GM18517 (cell line): ENCODE data around the gene ZNF24.
A peak's percentile ranks its signal among the peaks of the same experiment; 100 is the strongest.

Experiments used
- ATAC-seq: cut with Tn5 transposase; IDR thresholded peaks from one replicate; pipeline ENCODE4 v1.9.1; 2021; ENCODE audit warnings: mild to moderate bottlenecking, moderate library complexity; ENCODE audit not compliant: unreplicated experiment

The ZNF24 gene

DNA sequence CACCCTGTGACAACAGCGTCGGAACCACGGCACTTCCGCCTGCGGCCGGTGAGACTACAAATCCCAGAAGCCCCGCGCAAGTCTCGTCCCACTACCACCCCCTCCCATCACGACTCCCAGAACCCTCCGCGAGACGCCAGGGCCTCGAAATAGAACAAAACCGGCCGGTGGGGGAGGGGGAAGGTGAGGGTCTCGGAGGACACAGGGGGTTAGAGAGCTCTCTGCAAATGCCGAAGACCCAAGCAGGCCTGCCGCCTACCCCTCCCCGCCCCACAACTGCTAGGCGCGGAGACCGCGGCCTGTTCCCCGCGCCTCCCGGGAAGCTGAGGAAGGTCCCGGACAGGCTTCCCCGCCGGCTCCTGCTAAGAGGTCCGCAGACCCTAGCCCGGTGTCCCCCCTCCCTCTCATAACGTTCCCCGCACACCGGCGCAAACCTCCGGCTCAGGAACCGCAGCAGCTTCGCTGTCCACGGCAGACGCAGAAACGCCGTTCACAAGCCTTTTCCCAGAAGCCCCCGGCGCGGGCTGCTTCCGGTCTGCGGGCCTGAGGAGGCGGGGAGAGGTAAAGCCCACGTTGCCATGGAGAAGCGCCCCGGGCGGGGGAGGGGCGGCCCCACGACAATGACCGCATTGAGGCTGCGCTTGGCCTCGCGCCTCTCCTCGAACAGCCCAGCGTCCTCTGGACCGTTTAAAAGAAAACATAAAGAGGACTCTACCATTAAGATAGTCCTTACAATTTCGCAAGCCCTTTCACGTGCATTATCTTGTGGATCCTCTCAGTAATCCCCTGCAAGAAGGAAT lies at the start of gene ZNF24:
Gene ZNF24 (minus strand): TSS at position 485 of the 800 bp plus-strand sequence. CDS start 3,770 bp downstream, outside the sequence.
- ATAC-seq = peak; percentile 90

- no peak for ATAC-seq
Measured at GRCh38 chr18:35393716-35394115, 49.5 kb upstream of the ZNF24 start.

DNA sequence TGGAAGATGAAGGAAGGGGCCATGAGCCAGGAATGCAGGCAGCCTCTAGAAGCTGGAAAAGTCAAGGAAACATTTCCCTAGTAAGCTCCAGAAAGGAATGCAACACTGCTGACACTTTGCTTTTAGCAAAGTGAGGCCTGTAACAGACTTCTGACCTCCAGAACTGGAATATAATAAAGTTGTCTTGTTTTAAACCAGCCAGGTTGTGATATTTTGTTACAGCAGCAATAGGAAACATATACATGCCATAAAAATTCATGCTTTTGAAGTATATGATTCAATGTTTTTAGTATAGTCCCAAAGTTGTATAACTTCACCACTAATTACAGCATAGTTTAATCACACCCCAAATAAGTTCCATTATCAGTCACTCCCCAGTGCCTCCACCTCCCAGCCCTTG lies 48.2 kb upstream of the ZNF24 start:
- ATAC-seq = no peak

DNA sequence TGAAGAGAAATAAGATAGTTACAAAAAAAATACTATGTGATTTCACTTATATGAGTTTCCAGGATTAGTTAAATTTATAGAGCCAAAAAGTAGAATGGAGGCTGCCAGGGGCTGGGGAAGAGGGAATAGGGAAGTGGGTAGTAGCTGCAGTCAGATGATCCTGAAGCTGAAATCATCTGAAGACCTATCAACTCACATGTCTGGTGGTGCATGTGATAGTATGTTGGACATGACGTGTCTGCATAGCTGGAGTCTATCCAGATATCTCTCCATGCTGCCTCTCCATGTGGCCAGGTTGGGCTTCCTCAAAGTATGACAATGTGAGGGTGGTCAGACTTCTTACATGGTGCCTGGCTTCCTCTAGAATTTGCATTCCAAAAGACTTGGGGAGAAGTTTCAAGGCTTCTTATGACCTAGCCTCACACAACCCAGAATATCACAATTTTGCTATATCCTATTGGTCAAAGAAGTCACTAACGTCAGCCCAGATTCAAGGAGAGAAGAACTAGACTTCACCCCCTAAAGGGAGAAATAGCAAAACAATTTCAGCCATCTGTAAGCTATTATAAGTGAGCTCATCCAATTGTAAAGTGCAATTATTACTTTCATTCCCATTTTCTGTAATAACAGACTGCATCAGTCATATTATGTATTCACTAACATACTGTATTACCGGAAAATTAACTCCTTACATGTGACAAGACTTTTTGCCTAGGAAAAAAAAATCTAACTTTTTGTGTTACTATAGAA lies 46.9 kb upstream of the ZNF24 start:
- ATAC-seq = no peak

GRCh38 chr18:35389095-35389618 lies 44.9 kb upstream of the ZNF24 start:
- no peak for ATAC-seq

DNA sequence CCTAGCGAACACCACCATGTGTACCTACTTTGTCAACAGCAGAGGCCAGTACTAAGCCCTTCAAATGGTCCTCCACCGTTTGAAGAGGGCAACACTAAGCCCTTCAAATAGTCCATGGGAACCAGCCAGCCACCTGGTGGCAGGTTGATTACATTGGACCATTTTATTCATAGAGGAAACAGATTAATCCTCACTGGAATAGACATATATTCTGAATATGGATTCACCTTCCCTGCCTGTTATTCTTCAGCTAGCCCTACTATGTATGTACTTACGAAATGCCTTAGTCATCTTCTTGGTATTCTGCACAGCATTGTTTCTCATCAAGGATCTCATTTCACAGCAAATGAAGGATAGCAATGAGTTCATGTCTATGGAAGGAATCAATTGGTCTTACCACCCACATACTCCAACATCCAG lies 42.9 kb upstream of the ZNF24 start:
- no peak for ATAC-seq

- ATAC-seq = peak; percentile 88
Measured at GRCh38 chr18:35386600-35387100, 42.4 kb upstream of the ZNF24 start.

DNA sequence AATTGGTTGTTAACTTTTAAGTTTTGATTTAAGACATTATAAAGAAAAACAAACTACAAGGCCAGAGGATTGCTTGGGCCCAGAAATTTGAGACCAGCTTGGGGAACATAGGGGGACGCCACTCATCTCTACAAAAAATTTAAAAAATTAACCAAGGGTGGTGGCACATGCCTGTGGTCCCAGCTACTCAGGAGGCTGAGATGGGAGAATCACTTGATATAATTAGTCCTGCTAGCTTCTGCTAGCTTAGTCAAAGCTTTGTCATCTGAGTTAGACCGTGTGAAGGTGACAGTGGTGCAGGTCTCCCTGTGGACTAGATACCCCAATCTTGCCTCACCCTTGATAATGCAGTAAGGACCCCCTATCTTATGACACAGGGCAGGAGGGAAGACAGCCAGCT lies 38.9 kb upstream of the ZNF24 start:
- no peak for ATAC-seq

DNA sequence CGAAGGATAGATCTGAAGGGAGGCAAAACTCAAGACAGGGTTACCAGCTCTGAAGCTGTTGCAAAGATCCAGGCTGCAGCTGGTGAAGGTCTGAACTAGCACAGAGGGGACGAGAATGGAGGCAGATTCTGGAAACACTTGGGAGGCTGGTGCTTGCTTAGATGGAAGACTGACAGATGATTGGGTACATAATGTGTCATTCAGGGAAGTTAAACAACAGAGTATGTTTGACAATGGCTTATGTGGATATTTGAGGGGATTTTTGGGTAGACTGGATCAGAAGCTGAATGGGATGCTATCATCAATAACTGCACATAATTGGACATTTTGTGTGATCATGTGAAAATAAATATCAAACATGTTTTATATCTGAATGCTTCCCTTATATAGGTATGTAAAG lies 35.2 kb upstream of the ZNF24 start:
- ATAC-seq = no peak

GRCh38 chr18:35378574-35378896 lies 34.3 kb upstream of the ZNF24 start:
- ATAC-seq = no peak

GRCh38 chr18:35377875-35378573 lies 33.8 kb upstream of the ZNF24 start:
- ATAC-seq = no peak

DNA sequence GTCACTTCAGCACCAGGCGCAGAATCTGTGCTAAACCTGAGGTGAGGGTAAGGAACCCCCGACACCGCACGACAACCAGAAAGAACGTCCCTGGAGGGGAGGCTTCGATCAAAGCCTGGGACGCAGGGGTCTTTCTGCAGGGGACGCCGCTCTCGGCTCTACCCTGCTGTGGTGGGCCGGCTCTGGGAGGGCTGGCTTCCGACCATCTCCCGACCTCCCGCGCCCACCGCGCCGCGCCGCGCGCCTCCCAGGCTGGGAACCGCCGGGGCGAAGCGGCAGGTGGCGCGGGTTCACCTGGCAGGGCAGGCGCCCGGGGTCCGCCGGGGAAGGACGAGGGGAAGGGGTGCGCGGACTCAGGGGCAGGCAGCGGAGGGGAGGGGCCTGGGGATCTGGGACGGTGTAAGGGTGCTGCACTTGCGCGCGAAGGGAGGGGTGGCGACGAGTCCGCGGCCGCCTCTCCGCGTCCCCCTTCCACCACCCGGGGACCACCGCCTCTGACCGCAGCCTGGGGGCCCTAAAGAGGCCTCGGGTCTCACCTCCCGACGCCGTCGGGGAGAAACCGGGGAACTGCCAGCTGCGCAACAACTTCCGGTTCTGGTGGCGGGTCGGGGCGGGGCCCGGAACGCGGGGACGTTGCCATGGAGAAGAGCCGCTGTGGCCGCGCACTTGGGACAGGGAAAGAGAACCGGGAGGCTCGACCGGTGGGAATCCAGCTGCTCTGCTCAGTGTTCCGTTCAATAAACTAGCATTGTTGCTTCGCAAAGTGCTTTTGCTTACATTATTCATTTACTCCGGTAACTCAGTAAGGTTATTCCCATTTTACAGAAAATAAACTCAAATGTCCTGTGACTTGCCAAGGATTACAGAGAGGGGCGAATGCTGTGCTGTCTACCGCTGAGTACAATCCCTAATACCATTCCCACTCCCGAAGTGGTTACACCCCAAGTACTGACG lies 32.8 kb upstream of the ZNF24 start, which contains the start of gene ZNF396:
Gene ZNF396 (minus strand): TSS at position 596 of the 954 bp plus-strand sequence. CDS start 3,045 bp downstream, outside the sequence.
- peak; percentile 82 for ATAC-seq

GRCh38 chr18:35376393-35376741 lies 32.1 kb upstream of the ZNF24 start:
- ATAC-seq = peak; percentile 35

DNA sequence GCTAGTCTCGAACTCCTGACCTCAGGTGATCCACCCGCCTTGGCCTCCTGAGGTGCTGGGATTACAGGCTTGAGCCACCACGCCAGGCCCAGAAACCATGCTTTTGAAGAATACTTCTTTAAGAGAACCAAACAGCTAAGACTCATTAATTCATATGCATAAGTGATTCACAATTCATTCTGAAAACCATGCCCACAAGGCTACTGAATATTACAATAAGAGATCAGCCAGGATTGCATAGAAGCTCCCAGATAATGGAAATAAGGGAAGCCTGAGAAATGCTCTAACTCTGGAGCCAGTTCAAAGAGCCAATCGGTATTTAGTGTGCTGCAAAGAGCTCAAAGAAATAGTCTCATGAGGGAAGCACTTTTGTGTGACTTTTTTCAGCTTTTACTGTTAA lies 30.5 kb upstream of the ZNF24 start:
- ATAC-seq = no peak

- no peak for ATAC-seq
Measured at GRCh38 chr18:35371412-35372195, 27.4 kb upstream of the ZNF24 start.

- no peak for ATAC-seq
Measured at GRCh38 chr18:35369126-35369525, 24.9 kb upstream of the ZNF24 start.

DNA sequence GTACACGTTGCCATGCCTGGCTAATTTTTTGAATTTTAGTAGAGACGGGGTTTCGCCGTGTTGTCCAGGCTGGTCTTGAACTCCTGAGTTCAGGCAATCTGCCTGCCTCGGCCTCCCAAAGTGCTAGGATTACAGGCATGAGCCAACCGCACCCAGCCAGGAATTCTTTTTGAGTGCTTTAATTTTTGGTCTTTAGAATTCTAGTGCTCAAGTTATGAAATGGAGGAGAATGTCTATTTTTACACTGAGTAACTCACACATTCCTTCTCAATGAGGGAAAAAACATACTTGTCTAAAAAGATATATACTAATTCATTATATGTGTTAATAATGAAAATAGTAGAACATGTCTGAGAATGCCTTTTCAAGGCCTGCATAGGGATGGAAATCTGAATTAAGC lies 24.4 kb upstream of the ZNF24 start:
- ATAC-seq = no peak

GRCh38 chr18:35362531-35362930 lies 18.3 kb upstream of the ZNF24 start:
- ATAC-seq = no peak

DNA sequence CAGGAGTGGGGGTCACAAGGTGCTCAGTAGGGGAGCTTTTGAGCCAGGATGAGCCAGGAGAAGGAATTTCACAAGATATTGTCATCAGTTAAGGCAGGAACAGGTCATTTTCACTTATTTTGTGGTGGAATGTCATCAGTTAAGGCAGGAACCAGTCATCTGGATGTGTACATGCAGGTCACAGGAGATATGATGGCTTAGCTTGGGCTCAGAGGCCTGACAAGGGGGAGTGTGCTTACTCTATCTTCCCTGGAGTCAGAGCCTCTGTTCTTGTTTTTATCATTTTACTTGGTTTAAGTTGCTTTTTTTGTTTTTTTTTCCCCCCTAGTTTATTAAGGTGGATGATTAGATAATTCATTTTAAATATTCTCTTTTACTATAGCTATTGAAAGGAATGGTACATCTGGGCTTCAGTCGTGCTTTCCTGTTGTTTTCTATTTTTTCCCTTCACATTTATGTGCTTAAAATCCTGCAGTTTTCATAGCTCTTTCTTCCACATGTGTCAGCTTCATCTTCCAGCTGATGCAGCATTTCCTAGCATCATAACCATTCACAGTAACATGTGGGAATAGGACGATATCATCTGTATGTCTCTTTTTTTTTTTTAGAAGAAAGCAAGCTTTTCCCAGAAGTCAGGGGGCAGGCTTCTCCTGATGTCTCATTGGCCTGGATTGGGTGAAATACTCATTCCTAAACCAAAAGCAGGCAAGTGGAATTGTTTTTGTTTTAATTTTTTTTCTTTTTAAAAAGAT lies 17.5 kb upstream of the ZNF24 start:
- ATAC-seq = no peak
